ENCODE results near the gene CAMTA1.

CAMTA1 gene

DNA sequence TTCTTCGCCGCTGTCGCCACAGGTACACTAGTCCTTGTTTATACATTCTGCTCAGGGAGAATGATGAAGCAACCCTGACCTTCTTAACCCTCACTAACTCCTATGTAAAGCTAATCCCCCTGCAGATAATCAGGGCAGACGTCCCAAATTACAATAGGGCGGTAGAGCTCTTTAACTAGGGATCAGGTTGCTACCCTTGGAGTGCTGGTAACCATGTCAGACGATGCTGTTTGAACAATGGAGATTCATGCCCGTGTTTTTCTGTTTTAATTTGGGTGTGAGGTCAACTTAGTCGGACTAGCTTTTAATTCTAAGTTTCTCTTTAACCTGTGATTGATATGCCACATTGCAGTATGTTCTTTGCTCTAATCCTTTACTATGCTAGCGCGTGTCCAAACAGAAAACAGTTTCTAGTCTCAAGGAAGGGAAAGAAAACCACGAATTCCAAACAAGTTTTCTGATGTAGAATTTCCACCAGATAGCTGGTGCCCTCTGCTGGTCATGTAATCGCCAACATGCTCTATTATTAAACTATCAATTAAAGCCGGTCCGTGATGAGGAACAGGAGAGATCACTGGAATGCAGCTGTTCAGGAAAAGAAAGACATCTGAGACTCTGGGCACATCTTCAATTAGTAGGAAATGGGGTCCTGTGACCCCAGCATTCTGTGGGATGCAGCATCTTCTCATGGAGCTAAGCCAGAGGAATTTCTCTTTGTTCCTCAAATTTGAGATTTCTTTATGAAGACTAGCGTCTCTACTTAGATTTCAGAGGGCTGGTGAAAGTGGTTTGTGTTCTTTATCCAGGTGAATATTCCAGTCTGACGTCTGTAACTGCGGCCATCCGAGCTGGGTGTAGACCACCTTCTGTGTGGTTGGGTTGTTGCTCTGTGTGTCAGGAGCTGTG lies 967.5 kb downstream of the CAMTA1 start:
- peak; percentile 50 for DNase-seq

DNA sequence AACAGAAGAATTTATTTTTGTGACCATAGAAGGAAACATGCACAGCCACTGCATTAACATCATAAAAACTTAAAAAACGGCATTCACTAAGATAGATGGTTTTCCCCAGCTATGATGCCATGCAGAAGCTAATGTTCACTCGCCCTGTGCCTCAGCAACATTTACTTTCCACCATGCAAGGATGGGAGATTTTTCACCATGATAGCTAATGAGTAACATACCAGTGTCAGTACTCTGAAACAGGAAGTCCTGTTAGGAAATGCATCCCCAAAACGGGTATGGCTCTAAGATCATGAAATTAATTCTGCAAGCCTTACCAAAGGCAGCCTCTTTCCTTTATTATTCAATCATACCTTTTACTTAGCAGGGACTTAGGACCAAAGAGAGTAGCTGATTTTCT lies 968.4 kb downstream of the CAMTA1 start:
- DNase-seq, result no peak

DNA sequence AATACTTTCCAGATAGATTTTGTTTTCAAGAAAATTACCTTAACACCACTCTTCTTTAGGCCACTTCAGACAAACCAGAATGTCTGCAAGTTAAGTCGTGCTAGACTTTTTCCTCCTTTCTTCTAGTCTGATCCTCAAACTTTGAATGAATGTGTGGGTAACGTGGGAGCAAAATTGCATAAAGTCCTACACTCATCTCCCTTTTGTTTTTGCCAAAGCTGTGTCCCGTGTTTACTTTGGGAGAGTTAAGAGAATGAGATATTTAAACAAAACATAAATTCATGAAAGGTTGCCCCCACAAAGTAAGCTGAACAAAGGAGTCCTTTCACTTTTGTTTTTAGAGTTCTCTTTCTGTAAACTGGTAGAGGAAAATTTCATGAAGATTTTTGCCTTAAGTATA lies 969.0 kb downstream of the CAMTA1 start:
- no peak for DNase-seq

DNA sequence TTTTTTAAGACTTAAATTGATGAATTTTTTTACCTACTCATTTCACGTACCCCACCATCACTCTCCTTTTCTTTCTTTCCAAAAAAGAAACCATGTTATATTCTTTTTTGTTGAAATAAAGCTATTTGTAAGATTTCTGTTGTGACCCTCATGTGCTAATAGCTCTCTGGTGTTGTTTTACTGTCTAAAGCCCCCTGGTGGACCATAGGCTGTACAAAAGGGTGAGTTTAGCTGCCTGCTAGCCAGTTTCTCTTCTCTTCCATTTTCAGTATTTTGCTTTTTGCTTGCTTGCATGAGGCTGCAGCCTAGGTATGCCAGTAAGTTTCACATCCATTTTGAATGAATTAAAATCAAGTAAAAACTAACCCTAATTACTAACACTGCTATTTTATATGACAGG lies 970.2 kb downstream of the CAMTA1 start:
- DNase-seq, result no peak

DNA sequence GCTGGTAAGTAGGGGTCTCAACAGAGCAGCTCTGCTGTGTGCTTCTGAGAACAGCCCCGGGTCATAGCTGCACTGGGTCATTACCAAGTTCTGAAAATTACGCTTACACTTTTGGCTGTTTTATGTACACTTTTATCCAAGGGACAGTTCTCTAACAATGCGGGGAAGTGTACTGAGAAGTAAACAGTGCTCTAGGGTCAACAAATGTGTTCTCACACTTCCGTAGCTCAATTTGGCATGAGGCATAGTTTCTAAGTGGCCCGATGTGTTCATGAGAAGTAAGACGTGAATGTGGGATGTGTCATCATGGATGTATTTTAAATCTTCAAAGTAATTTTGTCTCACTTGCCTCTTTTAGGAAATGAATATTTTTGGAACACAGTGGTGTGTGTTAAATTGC lies 975.0 kb downstream of the CAMTA1 start:
- no peak for DNase-seq

- no peak for DNase-seq
Observed at GRCh38 chr1:7761103-7761502, 975.8 kb downstream of the CAMTA1 start.

- DNase-seq, result no peak
Observed at GRCh38 chr1:7767176-7767575, 981.9 kb downstream of the CAMTA1 start.

- DNase-seq, result no peak
Observed at GRCh38 chr1:7768583-7768982, 983.3 kb downstream of the CAMTA1 start.

DNA sequence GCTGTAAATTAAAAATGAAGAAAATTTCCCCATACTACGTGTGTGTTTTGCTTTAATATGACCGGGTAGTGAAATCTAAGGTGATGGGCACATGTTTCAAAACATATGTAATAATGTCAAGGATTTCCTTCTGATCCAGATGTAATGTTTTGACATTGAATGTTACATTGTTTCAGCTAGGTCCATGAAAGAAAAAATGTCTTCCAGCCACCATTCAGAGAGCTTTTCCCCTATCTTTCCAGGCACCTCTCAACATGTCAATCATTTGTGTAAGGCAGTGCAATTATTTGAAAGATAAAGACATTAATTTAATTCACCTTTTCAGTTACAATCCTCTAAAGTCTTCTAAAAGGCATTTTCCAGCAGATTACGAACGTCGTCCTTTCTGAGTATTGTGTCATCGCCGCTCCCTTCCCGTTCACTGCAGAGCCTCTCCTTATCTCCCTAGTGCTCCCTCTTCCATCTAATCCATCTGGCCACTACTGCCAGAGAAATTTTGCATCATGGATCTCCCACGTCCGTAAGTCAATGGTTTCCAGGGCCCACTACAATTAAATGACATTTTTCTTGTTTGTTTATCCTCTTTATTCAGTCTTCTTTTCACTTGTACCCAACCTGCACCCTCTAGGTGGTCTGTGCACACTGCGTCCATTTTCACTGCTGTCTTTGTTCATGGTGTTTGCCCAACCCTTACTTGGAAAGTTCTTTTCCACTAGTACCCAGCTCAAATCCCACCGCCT lies 984.6 kb downstream of the CAMTA1 start:
- DNase-seq, result peak; percentile 55

DNA sequence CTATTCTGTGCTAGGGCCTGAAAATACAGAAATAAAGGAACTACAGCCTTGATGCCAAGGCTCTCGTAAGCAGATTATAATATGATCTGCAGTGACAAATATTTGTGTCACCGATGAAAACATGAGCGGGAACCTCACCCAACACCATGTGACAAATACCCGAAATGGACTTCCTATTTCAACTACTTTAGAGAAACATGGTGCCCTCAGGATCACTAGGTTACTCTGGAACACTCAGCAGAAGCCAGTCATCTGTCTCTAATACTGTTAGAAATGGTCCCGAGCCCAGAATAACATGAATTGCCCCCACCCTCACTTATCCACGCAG lies 985.4 kb downstream of the CAMTA1 start:
- DNase-seq, result no peak

- peak; percentile 85 for DNase-seq
Observed at GRCh38 chr1:7770997-7771822, 986.0 kb downstream of the CAMTA1 start, which contains the start of gene VAMP3. VAMP3 (plus strand) TSS chr1:7771296; CDS start chr1:7771384, 88 bp downstream.

DNA sequence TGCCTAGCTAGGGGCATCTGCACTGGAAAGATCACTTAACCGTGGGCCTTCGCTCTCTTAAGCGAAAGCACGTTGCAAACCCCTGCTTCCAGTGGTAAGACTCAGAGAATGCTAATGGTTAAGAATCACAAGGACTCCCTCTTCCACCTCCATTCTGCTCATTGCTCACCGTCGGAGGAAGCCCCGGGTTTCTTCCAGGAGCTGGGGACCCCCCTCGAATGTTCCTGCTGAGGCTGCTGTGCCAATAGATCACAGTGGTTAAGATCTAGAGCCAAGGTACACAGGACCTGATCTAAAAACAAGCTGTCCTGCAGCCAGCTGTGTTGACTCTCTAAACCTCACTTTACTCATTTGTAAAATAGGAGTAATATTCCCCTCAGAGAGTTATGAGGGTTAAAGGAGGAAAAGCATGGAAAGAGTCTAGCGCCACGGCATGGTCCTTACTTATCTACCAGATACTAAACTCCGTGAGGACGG lies 986.6 kb downstream of the CAMTA1 start:
- no peak for DNase-seq

GRCh38 chr1:7777591-7777990 lies 992.3 kb downstream of the CAMTA1 start:
- no peak for DNase-seq

DNA sequence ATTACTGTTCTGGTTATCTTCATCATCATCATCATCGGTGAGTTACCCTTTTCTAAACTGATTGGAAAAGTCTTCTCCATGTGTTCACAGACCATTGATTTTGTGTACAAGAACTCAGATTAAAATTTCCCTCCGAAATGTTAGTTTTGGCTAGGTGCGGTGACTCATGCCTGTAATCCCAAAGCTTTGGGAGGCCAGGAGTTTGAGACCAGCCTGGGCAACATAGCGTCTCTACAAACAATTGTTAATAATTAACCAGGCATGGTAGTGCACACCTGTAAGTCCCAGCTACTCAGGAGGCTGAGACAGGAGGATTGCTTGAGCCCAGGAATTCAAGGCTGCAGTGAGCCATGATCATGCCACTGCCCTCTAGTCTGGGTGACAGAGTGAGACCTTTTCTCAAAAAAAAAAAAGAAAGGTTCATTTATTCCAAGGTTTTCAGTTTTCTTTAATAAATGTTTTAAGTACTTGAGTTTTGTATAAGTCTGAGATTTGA lies 992.9 kb downstream of the CAMTA1 start:
- DNase-seq, result no peak

DNA sequence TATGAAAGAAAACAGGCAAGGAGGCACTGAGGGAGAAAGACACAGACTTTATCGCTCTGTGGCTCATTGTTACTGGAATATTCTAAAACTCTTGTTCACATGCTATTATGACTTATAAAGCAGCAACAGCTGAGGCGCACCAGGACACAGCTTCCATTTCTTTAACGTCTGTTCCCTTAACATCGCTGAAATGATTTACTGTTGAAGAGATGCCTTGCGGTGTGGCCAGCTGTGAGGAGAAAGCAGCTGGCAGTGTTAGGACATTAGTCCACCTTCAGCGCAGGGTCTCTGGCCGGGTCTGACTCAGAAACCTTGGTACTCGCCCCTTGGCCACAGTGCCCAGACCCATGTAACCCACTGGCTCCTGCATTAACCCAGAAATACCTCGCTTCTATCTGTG lies 995.7 kb downstream of the CAMTA1 start:
- DNase-seq, result no peak

- no peak for DNase-seq
Observed at GRCh38 chr1:7781501-7781900, 996.2 kb downstream of the CAMTA1 start.

DNA sequence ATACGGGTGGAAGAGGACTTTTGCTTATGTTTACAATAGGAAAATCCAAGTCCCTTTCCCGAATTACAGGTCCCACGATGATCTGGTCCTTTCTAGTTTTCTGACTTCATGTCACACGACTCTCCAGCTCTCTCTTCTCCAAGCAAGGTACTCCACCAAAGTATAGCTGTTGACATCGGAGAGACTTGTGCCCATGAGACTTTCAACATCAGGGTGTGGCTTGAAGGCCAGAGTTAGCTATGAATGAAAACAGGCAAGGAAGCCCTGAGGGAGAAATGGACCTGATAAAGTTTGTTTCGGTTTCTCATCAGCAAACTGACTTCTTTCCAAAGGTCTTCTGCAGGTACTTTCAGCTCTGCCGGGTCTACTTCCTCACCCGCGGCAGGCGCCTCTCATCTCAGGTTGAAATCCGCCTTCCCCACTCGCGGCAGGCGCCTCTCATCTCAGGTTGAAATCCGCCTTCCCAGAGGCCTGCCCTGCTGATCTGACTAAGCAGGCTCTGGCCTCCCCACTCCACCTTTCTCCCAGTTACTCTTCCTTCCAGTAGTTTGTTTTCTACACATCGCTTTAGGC lies 996.8 kb downstream of the CAMTA1 start:
- no peak for DNase-seq

DNA sequence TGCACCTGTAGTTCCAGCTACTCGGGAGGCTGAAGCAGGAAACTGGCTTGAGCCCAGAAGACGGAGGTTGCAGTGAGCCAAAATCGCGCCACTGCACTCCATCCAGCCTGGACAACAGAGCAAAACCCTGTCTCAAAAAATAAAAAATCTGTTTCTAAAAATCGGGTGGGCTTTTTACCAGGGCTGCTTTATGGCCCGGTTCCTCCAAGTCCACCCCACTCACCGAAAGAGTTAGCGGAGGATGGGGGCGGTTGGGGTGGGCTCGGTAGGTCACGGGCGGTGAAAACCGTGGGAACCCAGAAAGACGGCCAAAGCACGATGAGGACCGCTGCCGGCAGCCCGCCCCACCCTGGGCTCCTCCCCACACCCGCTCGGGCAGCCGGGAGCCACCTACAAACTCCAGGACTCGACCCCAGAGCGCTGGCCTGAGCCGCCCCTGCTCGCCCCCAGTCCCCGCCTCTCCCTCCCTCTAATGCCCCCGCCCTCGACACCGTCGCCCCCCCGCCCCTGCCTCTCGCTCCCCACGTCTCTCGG lies 998.0 kb downstream of the CAMTA1 start:
- DNase-seq, result peak; percentile 64

- peak; percentile 97 for DNase-seq
Observed at GRCh38 chr1:7783826-7784491, 998.7 kb downstream of the CAMTA1 start, which contains the start of gene PER3. PER3 (plus strand) TSS chr1:7784291; CDS start chr1:7784878, 587 bp downstream.

DNA sequence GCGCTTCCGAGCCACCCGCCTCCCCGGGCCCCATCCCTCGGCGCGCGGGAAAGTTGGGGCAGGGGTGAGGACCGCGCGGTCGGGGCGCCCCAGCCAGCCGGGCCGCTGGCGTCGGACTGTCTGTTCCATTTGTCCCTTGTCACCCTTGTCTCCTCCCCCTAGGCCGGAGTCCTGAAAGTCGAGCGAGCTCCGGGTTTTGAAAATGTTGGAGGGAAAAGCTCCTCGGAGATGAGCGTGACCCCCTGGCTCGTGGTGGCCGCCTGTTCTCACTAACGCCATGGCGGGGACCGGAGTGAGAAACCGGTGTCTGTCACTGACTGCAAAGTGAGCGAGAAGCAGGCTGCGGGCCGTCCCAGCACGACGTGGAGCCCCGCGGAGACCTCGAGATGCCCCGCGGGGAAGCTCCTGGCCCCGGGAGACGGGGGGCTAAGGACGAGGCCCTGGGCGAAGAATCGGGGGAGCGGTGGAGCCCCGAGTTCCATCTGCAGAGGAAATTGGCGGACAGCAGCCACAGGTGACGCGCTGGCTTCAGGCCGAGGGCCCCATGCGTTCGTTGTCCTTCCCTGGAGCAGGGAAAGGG lies 999.3 kb downstream of the CAMTA1 start:
- peak; percentile 27 for DNase-seq

GRCh38 chr1:7785108-7785507 lies 999.9 kb downstream of the CAMTA1 start:
- DNase-seq, result no peak

Measured in NCI-H345 (cell line).